IPS-18c (cell line): ENCODE data around the gene RIMS4.
"Not testable (repeated sequence)": the region's sequence is repeated elsewhere in the genome, so short reads cannot be mapped to it uniquely, and the experiment has no call there.

Source experiments
- H3K4me3 ChIP-seq: 2 replicates; pipeline ENCODE4 v1.7.0; 2013; ENCODE audit warnings: low read depth, mild to moderate bottlenecking, low read length, moderate library complexity; ENCODE audit not compliant: insufficient read depth
- H3K9me3 ChIP-seq: one replicate; pipeline ENCODE4 v1.6.1; 2013; ENCODE audit warnings: mild to moderate bottlenecking, low read length, moderate library complexity; ENCODE audit not compliant: control insufficient read depth, insufficient read depth

The RIMS4 gene

GRCh38 chr20:44781118-44781517, 29.2 kb downstream of the RIMS4 start:
- no peaks in the 10 kb centered on the region for H3K9me3 ChIP-seq
- H3K4me3 ChIP-seq: no peak overlapping the region

GRCh38 chr20:44780226-44780625, 30.1 kb downstream of the RIMS4 start:
- H3K4me3 ChIP-seq: no peak overlapping the region
- H3K9me3 ChIP-seq: no peaks in the 10 kb centered on the region

GRCh38 chr20:44776980-44777379, 33.4 kb downstream of the RIMS4 start:
- Histone ChIP-seq H3K4me3 (no peak overlapping the region), H3K9me3 (no peaks in the 10 kb centered on the region)

- Histone ChIP-seq H3K4me3 (no peak overlapping the region), H3K9me3 (no peaks in the 10 kb centered on the region)
Observed at GRCh38 chr20:44773070-44773829, 37.1 kb downstream of the RIMS4 start.

GRCh38 chr20:44772636-44773035, 37.7 kb downstream of the RIMS4 start:
- H3K9me3 ChIP-seq: peaks cover 2% of the 10 kb centered on the region
- no peak overlapping the region for H3K4me3 ChIP-seq

GRCh38 chr20:44771172-44771535, 39.2 kb downstream of the RIMS4 start:
- Histone ChIP-seq H3K9me3 (peaks cover 2% of the 10 kb centered on the region), H3K4me3 (no peak overlapping the region)

- no peak overlapping the region for H3K4me3 ChIP-seq
- H3K9me3 ChIP-seq: peaks cover 2% of the 10 kb centered on the region
Observed at GRCh38 chr20:44770484-44771171, 39.7 kb downstream of the RIMS4 start.

- Histone ChIP-seq H3K9me3 (peaks cover 2% of the 10 kb centered on the region), H3K4me3 (no peak overlapping the region)
Observed at GRCh38 chr20:44769481-44769863, 40.9 kb downstream of the RIMS4 start.

- H3K4me3 ChIP-seq: no peak overlapping the region
- H3K9me3 ChIP-seq: peaks cover 2% of the 10 kb centered on the region
Observed at GRCh38 chr20:44768854-44769480, 41.4 kb downstream of the RIMS4 start.

- H3K9me3 ChIP-seq: peaks cover 2% of the 10 kb centered on the region
Observed at GRCh38 chr20:44768256-44768655, 42.1 kb downstream of the RIMS4 start.

GRCh38 chr20:44765701-44766347, 44.5 kb downstream of the RIMS4 start:
- peaks cover 2% of the 10 kb centered on the region for H3K9me3 ChIP-seq

More at GRCh38 chr20:44768256-44768655, 42.1 kb downstream of the RIMS4 start:
- no peak overlapping the region for H3K4me3 ChIP-seq

GRCh38 chr20:44765091-44765490, 45.3 kb downstream of the RIMS4 start:
- Histone ChIP-seq H3K9me3 (peaks cover 2% of the 10 kb centered on the region), H3K4me3 (no peak overlapping the region)

More at GRCh38 chr20:44765701-44766347, 44.5 kb downstream of the RIMS4 start:
- no peak overlapping the region for H3K4me3 ChIP-seq

GRCh38 chr20:44763798-44764197, 46.5 kb downstream of the RIMS4 start:
- not testable (repeated sequence) for H3K9me3 ChIP-seq

GRCh38 chr20:44762466-44763140, 47.7 kb downstream of the RIMS4 start:
- Histone ChIP-seq H3K4me3 (no peak overlapping the region), H3K9me3 (no peaks in the 10 kb centered on the region)

More at GRCh38 chr20:44763798-44764197, 46.5 kb downstream of the RIMS4 start:
- not testable (repeated sequence) for H3K4me3 ChIP-seq

- Histone ChIP-seq H3K4me3 (no peak overlapping the region), H3K9me3 (no peaks in the 10 kb centered on the region)
Observed at GRCh38 chr20:44761423-44761822, 48.9 kb downstream of the RIMS4 start.

- Histone ChIP-seq H3K4me3 (no peak overlapping the region), H3K9me3 (no peaks in the 10 kb centered on the region)
Observed at GRCh38 chr20:44759595-44759994, 50.8 kb downstream of the RIMS4 start.
